DND-41 (cell line): Measurements from ENCODE around the gene MDC1.
A peak's percentile ranks its signal among the peaks of the same experiment; 100 is the strongest.

Source experiments
- ATAC-seq: fragments of 200-7000 bp; cut with Tn5 transposase; 3 replicates; pipeline ENCODE4 v1.9.1; 2021; ENCODE audit warnings: low read depth; ENCODE audit not compliant: insufficient read depth
- DNase-seq: peaks from one replicate; pipeline ENCODE4 v3.0.0-alpha.2; 2020
- H2AFZ ChIP-seq: 2 replicates; pipeline ENCODE4 v1.6.0; 2012; ENCODE audit warnings: low read depth, low read length
- H3K27ac ChIP-seq: 2 replicates; pipeline ENCODE4 v1.5.1; 2012; ENCODE audit warnings: low read length, inconsistent platforms
- H3K27me3 ChIP-seq: fragments of 200-600 bp; sonication (generic); 2 replicates; pipeline ENCODE4 v1.6.0; 2012; ENCODE audit warnings: low read length, mild to moderate bottlenecking, inconsistent platforms; ENCODE audit not compliant: insufficient read depth, poor library complexity
- H3K36me3 ChIP-seq: 2 replicates; pipeline ENCODE4 v1.5.1; 2012; ENCODE audit warnings: low read length, inconsistent platforms; ENCODE audit not compliant: insufficient read depth
- H3K4me1 ChIP-seq: 2 replicates; pipeline ENCODE4 v1.5.1; 2012; ENCODE audit warnings: mild to moderate bottlenecking, low read length; ENCODE audit not compliant: insufficient read depth
- H3K4me2 ChIP-seq: 2 replicates; pipeline ENCODE4 v1.6.0; 2012; ENCODE audit warnings: mild to moderate bottlenecking, moderate library complexity, low read length, inconsistent platforms; ENCODE audit not compliant: insufficient read depth
- H3K4me3 ChIP-seq, 2 experiments: fragments of 200-600 bp in 1 of 2; shearing (Covaris generic) in 1 of 2; 2 replicates each; pipeline ENCODE4 v1.5.1; 2012 to 2016; ENCODE audit warnings: inconsistent platforms in 2 of 2, low read length in 2 of 2, mild to moderate bottlenecking in 2 of 2, low read depth in 1 of 2, moderate library complexity in 1 of 2
- H3K79me2 ChIP-seq: 2 replicates; pipeline ENCODE4 v1.6.0; 2012; ENCODE audit warnings: low read length, inconsistent platforms; ENCODE audit not compliant: insufficient read depth
- H3K9ac ChIP-seq: 2 replicates; pipeline ENCODE4 v1.6.0; 2012; ENCODE audit warnings: low read depth, mild to moderate bottlenecking, inconsistent platforms, low read length, moderate library complexity
- H3K9me3 ChIP-seq: 2 replicates; pipeline ENCODE4 v1.5.1; 2012; ENCODE audit warnings: low read length, moderate library complexity, mild to moderate bottlenecking, inconsistent platforms; ENCODE audit not compliant: insufficient read depth, severe bottlenecking
- H4K20me1 ChIP-seq: 2 replicates; pipeline ENCODE4 v1.6.0; 2012; ENCODE audit warnings: low read length; ENCODE audit not compliant: insufficient read depth
- CTCF ChIP-seq: IDR thresholded peaks from 2 replicates; pipeline ENCODE4 v1.5.1; 2012; ENCODE audit warnings: borderline replicate concordance, low read length, moderate library complexity, mild to moderate bottlenecking; ENCODE audit not compliant: poor library complexity, severe bottlenecking; ENCODE audit errors: extremely low read depth
- EZH2 ChIP-seq: IDR thresholded peaks from 3 replicates; pipeline ENCODE4 v1.6.1; 2012; ENCODE audit warnings: borderline replicate concordance, low read depth, mild to moderate bottlenecking, moderate library complexity, low read length, inconsistent platforms; ENCODE audit not compliant: severe bottlenecking

Gene MDC1

GRCh38 chr6:30726506-30727413, 9.7 kb upstream of the MDC1 start:
- DNase-seq (no peak), ATAC-seq (0 out of 3 replicates have a peak, but pooled peaks have one; percentile 1)
- Histone ChIP-seq H3K9me3 (no peaks in the 10 kb centered on the region), H3K27me3 (no peaks in the 10 kb centered on the region), H3K79me2 (peaks cover 50% of the 10 kb centered on the region), H2AFZ (no peak overlapping the region), H3K4me2 (no peak overlapping the region), H3K4me1 (peaks cover 33% of the 10 kb centered on the region), H3K4me3 (no peak overlapping the region), H3K36me3 (peaks cover 80% of the 10 kb centered on the region), H3K27ac (no peak overlapping the region), H4K20me1 (peaks cover 57% of the 10 kb centered on the region), H3K9ac (no peak overlapping the region)
- TF ChIP-seq CTCF (no peak), EZH2 (no peak)

GRCh38 chr6:30725713-30726505, 8.8 kb upstream of the MDC1 start:
- H3K4me2 ChIP-seq: peak overlapping the region; percentile 18; the same call in 1 of the 2 replicates
- H3K79me2 ChIP-seq: peaks cover 53% of the 10 kb centered on the region
- no peak overlapping the region for H3K9ac ChIP-seq
- H3K27me3 ChIP-seq: no peaks in the 10 kb centered on the region
- peaks cover 33% of the 10 kb centered on the region for H3K4me1 ChIP-seq
- peak overlapping the region; percentile 48; the same call in 1 of the 2 replicates for H3K27ac ChIP-seq
- H3K4me3 ChIP-seq: no peak overlapping the region
- DNase-seq (peak; percentile 60), ATAC-seq (peak; percentile 31)
- peaks cover 61% of the 10 kb centered on the region for H4K20me1 ChIP-seq
- no peaks in the 10 kb centered on the region for H3K9me3 ChIP-seq
- no peak for TF ChIP-seq CTCF
- no peak for TF ChIP-seq EZH2
- no peak overlapping the region for H2AFZ ChIP-seq
- H3K36me3 ChIP-seq: peaks cover 80% of the 10 kb centered on the region

- Histone ChIP-seq H3K79me2 (peaks cover 58% of the 10 kb centered on the region), H3K9ac (no peak overlapping the region), H3K9me3 (no peaks in the 10 kb centered on the region), H4K20me1 (peaks cover 54% of the 10 kb centered on the region), H3K4me3 (no peak overlapping the region), H3K27me3 (no peaks in the 10 kb centered on the region), H2AFZ (no peak overlapping the region), H3K4me1 (peaks cover 33% of the 10 kb centered on the region), H3K4me2 (peak overlapping the region; percentile 86; the same call in 1 of the 2 replicates), H3K36me3 (peaks cover 78% of the 10 kb centered on the region), H3K27ac (no peak overlapping the region)
- DNase-seq: no peak
- no peak for ATAC-seq
- no peak for TF ChIP-seq CTCF
- TF ChIP-seq EZH2: no peak
These were observed 8.0 kb upstream of the MDC1 start for GRCh38 chr6:30724906-30725667.
